ENCODE data around the gene TWIST1.

GRCh38 chr7:19146699-19147098, 29.3 kb upstream of the TWIST1 start:
- TF ChIP-seq EP300 (conservative IDR thresholded peaks at IDR 0.05; ENCODE audit: poor library complexity, severe bottlenecking): no peak
- TF ChIP-seq CTCF (IDR thresholded peaks at IDR 0.05; ENCODE audit: poor library complexity, severe bottlenecking): no peak
- no peak for TF ChIP-seq TAF1 (IDR thresholded peaks at IDR 0.05; ENCODE audit: low read depth)
- TF ChIP-seq EZH2 (IDR thresholded peaks at IDR 0.05; ENCODE audit: borderline replicate concordance, insufficient read depth, low read length, poor library complexity, severe bottlenecking): no peak
- no peak for TF ChIP-seq POLR2AphosphoS5 (IDR thresholded peaks at IDR 0.05)
- no peak for TF ChIP-seq RAD21 (conservative IDR thresholded peaks at IDR 0.05)
- no peak for TF ChIP-seq REST (IDR thresholded peaks at IDR 0.05; ENCODE audit: borderline replicate concordance)

All from neural cell (in vitro differentiated cells).